GM19397 (cell line): Measurements from ENCODE around the gene CDY2A.
"Not testable (repeated sequence)": the region's sequence is repeated elsewhere in the genome, so short reads cannot be mapped to it uniquely, and the experiment has no call there.

Source experiments
- ATAC-seq: cut with Tn5 transposase; IDR thresholded peaks from one replicate; pipeline ENCODE4 v1.9.1; 2021; ENCODE audit warnings: mild to moderate bottlenecking, moderate library complexity; ENCODE audit not compliant: unreplicated experiment

The CDY2A gene, protein sequence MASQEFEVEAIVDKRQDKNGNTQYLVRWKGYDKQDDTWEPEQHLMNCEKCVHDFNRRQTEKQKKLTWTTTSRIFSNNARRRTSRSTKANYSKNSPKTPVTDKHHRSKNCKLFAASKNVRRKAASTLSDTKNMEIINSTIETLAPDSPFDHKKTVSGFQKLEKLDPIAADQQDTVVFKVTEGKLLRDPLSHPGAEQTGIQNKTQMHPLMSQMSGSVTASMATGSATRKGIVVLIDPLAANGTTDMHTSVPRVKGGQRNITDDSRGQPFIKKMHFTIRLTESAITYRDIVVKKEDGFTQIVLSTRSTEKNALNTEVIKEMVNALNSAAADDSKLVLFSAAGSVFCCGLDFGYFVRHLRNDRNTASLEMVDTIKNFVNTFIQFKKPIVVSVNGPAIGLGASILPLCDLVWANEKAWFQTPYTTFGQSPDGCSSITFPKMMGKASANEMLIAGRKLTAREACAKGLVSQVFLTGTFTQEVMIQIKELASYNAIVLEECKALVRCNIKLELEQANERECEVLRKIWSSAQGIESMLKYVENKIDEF

DNA sequence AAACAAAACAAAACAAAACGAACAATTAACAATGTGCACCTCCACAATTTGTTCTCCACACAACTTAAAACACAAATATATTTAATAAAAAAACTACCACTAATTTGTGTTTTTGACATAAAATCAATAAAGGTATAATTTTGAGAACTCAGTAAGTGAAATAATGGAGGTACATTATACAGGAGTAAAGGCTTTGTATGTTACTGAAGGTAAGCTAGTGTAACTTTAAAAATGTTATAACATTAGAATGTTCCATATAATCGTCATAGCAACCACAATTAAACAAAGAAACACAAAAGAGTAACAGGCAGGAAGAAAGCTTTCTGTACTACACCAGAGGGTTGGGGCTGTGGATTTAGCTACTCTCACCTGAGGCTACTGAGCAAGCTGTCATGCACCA is at the start of gene CDY2A:
CDY2A (plus strand) TSS at position 301 of the 400 bp plus-strand sequence. CDS start 328 bp downstream, outside the sequence.
- not testable (repeated sequence) for ATAC-seq

DNA sequence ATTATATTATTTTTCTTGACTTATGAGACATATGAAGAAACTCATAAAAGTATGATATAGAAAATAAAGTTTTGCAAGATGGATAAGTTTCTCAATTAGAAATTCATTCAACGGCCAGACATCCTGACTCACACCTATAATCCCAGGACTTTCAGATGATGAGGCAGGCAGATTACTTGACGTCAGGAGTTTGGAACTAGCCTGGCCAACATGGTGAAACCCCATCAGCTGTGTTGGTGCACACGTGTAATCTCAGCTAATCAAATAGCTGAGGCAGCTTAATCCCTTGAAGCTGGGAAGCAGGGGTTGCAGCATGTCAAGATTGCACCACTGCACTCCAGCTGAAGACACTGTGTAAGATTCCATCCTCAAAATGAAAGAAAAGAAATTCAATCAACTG is 28.0 kb upstream of the CDY2A start:
- not testable (repeated sequence) for ATAC-seq

DNA sequence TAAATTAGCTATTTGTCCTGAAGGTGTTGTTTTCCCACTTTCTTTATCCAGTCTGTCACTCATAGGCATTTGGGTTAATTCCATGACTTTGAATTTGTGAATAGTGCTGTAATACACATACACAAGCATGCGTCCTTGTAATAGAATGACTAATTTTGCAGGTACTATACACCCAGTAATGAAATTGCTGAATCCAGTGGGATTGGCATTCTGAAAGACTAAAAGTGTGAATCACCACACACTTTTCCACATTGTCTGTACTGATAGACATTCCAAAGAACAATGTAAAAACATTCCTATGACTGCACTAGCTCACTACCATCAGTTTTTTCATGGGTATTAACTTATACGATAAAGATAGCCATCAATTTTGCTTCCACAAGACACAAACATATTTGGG is 27.3 kb upstream of the CDY2A start:
- not testable (repeated sequence) for ATAC-seq

DNA sequence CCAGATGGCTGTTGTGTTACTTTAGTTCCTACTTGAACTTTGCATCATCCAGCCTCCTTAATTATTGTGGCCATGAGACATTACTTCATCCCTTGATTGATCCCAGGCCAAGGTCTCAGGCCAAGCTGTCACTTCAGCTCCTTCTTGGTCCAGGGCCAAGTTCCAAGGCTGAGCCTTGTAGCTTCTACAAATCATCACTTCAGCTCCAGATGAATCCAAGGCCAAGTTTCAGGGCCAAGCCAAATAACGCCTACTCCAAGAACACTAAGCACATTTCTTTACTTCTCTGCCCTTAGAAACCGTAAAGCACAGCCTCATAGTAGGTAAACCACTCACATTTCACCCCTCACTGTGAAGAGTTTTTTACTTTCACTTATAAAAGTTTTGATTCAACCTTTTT is 1.7 kb upstream of the CDY2A start:
- not testable (repeated sequence) for ATAC-seq

- not testable (repeated sequence) for ATAC-seq
Observed at GRCh38 chrY:18028845-18029244, 3.3 kb downstream of the CDY2A start.

DNA sequence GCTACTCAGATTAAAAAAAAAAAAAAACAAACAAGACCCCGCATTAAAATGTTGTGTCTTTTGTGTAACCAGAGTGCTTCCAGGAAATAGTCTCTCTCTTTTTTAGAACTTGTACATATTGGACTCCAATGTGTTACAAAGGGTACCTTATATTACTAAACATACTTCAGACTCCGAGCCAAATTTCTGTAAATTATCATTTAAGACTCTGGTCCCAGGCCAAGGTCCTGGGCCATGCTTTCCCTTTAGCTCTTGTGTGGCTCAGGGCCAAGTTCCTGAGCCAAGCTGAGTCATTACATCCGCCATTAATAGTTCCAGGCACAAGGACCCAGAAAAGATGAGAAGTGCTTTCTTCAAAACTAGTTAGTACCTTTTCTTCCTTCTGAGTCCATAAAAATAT is 4.6 kb downstream of the CDY2A start:
- not testable (repeated sequence) for ATAC-seq

GRCh38 chrY:18034100-18034814 is 8.7 kb downstream of the CDY2A start:
- not testable (repeated sequence) for ATAC-seq

DNA sequence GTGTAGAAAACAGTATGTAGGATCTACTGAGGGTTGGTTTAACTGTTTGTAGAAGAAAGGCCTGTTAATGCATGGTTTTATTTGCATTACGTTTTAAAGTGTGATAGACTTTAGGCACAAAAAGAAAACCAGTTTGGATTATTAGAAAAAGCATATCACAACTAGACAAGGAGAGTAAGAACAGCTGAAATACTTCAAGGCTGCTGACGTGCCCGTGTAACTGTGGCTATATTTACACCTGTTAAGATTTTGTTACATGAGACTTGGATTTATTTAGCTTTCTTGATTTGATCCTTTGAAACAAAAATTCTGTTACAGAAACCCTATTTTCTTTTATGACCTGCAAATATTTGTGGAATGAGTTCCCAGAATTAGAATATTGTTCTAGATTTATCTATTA is 9.3 kb downstream of the CDY2A start:
- ATAC-seq: not testable (repeated sequence)

- ATAC-seq: not testable (repeated sequence)
Observed at GRCh38 chrY:18044990-18045389, 19.4 kb downstream of the CDY2A start.

- not testable (repeated sequence) for ATAC-seq
Observed at GRCh38 chrY:18048149-18049040, 22.8 kb downstream of the CDY2A start.

- ATAC-seq: not testable (repeated sequence)
Observed at GRCh38 chrY:18049061-18049460, 23.5 kb downstream of the CDY2A start.

DNA sequence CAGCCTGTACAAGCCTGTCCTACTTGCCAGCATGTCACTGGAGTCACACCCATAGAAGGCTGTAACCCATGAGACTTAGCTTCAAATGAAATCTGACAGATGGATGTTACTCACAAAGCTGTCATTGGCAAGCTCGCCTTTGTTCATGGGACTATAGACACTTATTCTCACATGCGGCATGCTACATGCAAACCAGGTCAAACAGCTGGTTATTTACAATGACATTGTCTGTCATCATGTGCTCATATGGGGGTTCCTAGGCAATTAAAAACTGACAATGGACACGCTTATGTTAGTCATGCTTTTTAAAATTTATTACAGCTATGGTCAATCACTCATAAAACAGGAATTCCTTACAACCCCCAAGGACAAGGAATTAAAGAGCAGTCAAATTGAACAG is 30.9 kb downstream of the CDY2A start:
- ATAC-seq: not testable (repeated sequence)

GRCh38 chrY:18073464-18073863 is 47.9 kb downstream of the CDY2A start:
- not testable (repeated sequence) for ATAC-seq
